Fibroblast of lung (primary cell): Measurements from ENCODE around the gene FAM3D.

Experiments
- EZH2 ChIP-seq: IDR thresholded peaks from 2 replicates; pipeline ENCODE4 v1.5.1; 2012; ENCODE audit warnings: low read length, control low read depth, mild to moderate bottlenecking; ENCODE audit errors: missing control alignments
- TF ChIP-seq, protein P1 (sequence below), 2 donors: IDR thresholded peaks in 1 of 2; conservative IDR thresholded peaks in 1 of 2; 1 replicate in 1 of 2; 2 replicates in 1 of 2; pipeline ENCODE4 v1.5.1; 2011 to 2012; ENCODE audit warnings: low read length in 2 of 2, control low read depth in 1 of 2, inconsistent platforms in 1 of 2, low read depth in 1 of 2, mild to moderate bottlenecking in 1 of 2

DNA sequence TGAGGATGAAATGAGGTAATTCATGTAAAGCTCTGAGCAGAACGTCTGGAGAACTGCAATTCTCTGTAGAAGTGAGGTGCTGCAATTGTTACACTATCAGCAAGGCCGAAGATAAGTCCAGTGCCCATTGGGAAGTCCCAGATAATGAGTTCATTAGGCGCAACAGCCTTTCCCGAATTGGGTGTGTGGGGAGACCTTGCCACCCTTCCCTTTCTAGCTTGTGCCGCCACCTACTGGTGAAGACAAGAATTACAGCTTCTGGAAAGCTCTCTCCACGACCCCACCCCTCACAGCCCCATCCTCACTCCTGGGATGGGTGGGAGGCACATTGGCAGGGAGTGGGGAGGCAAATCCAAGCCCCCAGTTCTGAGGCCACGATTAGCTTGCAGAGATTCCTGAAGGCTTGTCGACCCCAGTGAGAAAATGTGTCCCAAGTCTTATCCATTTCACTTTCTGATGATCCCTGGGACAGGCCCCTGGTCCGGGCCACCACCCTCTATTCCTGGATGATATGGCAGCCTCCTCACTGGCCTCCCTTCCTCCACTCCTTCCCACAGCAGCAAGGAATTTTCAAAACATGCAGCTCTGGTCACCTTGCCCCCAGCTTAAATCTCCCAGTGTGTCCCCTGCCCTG, 36.4 kb downstream of the FAM3D start:
- TF ChIP-seq, protein P1, sequence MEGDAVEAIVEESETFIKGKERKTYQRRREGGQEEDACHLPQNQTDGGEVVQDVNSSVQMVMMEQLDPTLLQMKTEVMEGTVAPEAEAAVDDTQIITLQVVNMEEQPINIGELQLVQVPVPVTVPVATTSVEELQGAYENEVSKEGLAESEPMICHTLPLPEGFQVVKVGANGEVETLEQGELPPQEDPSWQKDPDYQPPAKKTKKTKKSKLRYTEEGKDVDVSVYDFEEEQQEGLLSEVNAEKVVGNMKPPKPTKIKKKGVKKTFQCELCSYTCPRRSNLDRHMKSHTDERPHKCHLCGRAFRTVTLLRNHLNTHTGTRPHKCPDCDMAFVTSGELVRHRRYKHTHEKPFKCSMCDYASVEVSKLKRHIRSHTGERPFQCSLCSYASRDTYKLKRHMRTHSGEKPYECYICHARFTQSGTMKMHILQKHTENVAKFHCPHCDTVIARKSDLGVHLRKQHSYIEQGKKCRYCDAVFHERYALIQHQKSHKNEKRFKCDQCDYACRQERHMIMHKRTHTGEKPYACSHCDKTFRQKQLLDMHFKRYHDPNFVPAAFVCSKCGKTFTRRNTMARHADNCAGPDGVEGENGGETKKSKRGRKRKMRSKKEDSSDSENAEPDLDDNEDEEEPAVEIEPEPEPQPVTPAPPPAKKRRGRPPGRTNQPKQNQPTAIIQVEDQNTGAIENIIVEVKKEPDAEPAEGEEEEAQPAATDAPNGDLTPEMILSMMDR (conservative IDR thresholded peaks at IDR 0.05 in 1 of 2, IDR thresholded peaks at IDR 0.05 in 1 of 2; ENCODE audit: low read depth in 1 of 2, low read length in 2 of 2) = peak; percentile 91 to 93
- TF ChIP-seq EZH2 = no peak
